Measurements from ENCODE around the gene TUBE1. TPM values are rescaled to one million over a fixed set of nuclear protein-coding genes. Genes with fewer than 3 reads are reported as not detected.
"Not testable (repeated sequence)": the region's sequence is repeated elsewhere in the genome, so short reads cannot be mapped to it uniquely, and the experiment has no call there.

TUBE1 gene
- total and polyA plus RNA-seq, 8 donors = 7.6 to 17.7 (median 9.7) TPM

DNA sequence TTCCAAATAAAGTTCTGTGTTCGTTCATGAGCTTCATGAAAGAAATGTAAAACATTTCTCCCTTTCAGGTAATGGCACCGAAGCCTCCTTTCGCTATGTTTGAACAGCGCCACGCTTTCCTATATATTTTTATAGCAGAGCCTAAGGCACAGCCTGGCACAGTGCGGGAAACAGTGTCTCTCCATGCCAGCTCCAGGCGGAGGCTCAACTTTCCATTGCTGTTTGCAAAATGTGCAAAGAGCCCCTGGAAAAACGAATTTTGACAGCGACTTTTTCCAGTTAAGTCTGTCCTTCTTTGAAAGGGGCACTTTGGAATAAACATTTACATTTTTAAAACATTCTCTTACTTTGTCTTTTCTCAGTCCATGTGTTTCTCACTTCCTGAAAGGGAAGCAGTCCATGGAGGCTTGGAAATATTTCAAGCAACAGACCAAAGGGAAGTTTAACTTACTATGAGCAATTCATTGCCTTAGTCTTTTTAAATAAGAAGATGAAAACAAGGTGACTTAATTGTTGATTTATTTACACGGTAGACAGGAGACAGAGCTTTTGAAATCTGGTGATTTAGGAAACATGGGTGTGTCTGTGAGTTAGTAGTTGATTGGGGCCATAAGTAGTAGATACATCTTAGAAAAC is 32.6 kb downstream of the TUBE1 start:
- 72 to 81% methylated on average over 10 of the region's 10 CpGs for WGBS, 2 donors
- no peak overlapping the region for H3K4me3 ChIP-seq

GRCh38 chr6:112054001-112054400 is 33.3 kb downstream of the TUBE1 start, which contains the start of gene CCN6:
Gene CCN6, plus strand, starts transcription at chr6:112054104. Its CDS starts 254 bp downstream, at chr6:112054358.
- ATAC-seq (no peak), DNase-seq (no peak)
- intact Hi-C loops (cut with DNase I) = no loop called here

More for the DNA sequence above, 32.6 kb downstream of the TUBE1 start:
- ATAC-seq = no peak
- Histone ChIP-seq H3K4me1 (no peaks in the 10 kb centered on the region), H3K9me3 (no peaks in the 10 kb centered on the region), H3K27me3 (no peaks in the 10 kb centered on the region), H3K36me3 (no peaks in the 10 kb centered on the region), H3K27ac (no peak overlapping the region)
- intact Hi-C loops (cut with DNase I) = no loop called here
- no peak for DNase-seq
- no peak for FAIRE-seq
- TF ChIP-seq CTCF (IDR thresholded peaks at IDR 0.05) = no peak

DNA sequence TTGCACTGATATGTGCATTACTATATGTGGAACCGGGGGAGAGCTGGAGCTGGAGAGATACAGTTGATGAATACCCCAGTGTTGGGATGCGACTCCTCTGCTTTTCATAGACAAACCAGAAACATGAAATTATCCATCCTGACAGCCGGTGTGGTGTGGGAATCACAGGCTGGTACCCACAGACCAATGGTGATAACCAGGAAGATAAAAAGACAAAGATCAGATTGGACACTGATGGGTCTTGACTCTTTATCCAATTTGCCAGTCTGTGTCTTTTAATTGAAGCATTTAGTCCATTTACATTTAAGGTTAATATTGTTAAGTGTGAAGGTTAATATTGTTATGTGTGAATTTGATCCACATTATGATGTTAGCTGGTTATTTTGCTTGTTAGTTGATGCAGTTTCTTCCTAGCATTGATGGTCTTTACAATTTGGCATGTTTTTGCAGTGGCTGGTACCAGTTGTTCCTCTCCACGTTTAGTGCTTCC is 36.0 kb downstream of the TUBE1 start:
- DNase-seq; H3K27me3 ChIP-seq; FAIRE-seq; H3K9me3 ChIP-seq; H3K4me1 ChIP-seq; H3K4me3 ChIP-seq; intact Hi-C loops (cut with DNase I); H3K27ac ChIP-seq; ATAC-seq; H3K36me3 ChIP-seq: not testable (repeated sequence)
- 76 to 84% methylated on average over 4 of the region's 4 CpGs for WGBS, 2 donors

More at GRCh38 chr6:112054001-112054400, 33.3 kb downstream of the TUBE1 start, which contains the start of gene CCN6:
- Histone ChIP-seq H3K9me3 (no peaks in the 10 kb centered on the region), H3K27ac (no peak within 1 kb of the TSS), H3K4me3 (no peak within 1 kb of the TSS), H3K36me3 (no peaks in the 10 kb centered on the region), H3K4me1 (no peaks in the 10 kb centered on the region), H3K27me3 (no peaks in the 10 kb centered on the region)
- FAIRE-seq = no peak
- 75 to 79% methylated on average over 12 of the region's 12 CpGs for WGBS, 2 donors
- no peak for TF ChIP-seq CTCF (IDR thresholded peaks at IDR 0.05)

- DNase-seq = no peak
- intact Hi-C loops (cut with DNase I) = no loop called here
- ATAC-seq = no peak
- TF ChIP-seq CTCF (IDR thresholded peaks at IDR 0.05) = no peak
- FAIRE-seq = no peak
- 75 to 79% methylated on average over 5 of the region's 5 CpGs for WGBS, 2 donors
- Histone ChIP-seq H3K27ac (no peak overlapping the region), H3K4me1 (no peaks in the 10 kb centered on the region), H3K4me3 (no peak overlapping the region), H3K9me3 (no peaks in the 10 kb centered on the region), H3K27me3 (no peaks in the 10 kb centered on the region), H3K36me3 (no peaks in the 10 kb centered on the region)
These were observed 36.9 kb downstream of the TUBE1 start for GRCh38 chr6:112050429-112050828.

DNA sequence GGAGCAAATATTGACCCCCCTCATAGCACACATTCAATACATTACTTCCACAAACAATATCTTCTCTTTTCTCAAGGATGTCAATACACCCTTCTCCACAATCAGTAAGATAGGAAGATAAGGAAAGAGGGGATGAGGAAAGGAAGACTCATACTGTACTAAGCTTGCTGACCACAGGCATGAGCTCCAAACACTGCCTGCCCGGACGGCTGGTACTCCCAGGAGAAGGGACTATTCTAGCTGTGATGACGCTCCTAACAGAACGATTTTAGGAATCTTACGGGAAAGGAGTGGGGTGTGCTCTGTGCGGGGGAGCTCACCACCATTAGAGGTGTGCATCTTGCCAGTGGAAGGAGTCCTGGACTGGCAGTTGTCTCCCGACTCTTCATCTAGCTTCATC is 37.3 kb downstream of the TUBE1 start:
- Histone ChIP-seq H3K4me3 (no peak overlapping the region), H3K27ac (no peak overlapping the region), H3K4me1 (no peaks in the 10 kb centered on the region), H3K27me3 (no peaks in the 10 kb centered on the region), H3K9me3 (no peaks in the 10 kb centered on the region), H3K36me3 (no peaks in the 10 kb centered on the region)
- ATAC-seq = no peak
- 81 to 88% methylated on average over 7 of the region's 7 CpGs for WGBS, 2 donors
- no peak for DNase-seq
- no peak for TF ChIP-seq CTCF (IDR thresholded peaks at IDR 0.05)
- intact Hi-C loops (cut with DNase I) = no loop called here
- no peak for FAIRE-seq
